Measurements from ENCODE around the gene JAK1. TPM values are rescaled to one million over a fixed set of nuclear protein-coding genes. Genes with fewer than 3 reads are reported as not detected.

Gene JAK1
- total RNA-seq, 4 donors from 2014 or later = 112 to 158 (median 135) TPM

DNA sequence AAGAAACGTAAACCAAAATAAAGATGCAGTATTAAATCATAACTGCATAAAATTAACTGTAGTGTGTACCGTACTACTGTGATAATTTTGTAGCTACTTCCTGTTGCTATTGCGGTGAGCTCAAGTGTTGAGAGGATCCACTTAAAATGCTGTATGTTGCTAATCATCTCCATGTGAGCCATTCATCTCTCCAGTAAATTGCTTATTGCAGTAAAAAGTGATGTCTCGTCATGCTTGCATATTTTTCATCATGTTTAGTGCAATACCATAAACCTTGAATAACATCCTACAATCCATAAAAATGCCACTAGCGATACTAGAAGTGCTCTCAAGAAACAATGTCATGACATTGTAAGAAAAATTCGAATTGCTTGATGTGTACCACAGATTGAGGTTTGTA is 155.2 kb downstream of the JAK1 start:
- Histone ChIP-seq H3K27ac (replicated peaks in 1 of 4) (no peak overlapping the region), H3K4me3 (no peak overlapping the region), H3K36me3 (peaks cover 3 to 18% (median 12%) of the 10 kb centered on the region in 4 donors), H3K4me1 (no peaks in the 10 kb centered on the region), H3K9me3 (no peaks in the 10 kb centered on the region), H3K27me3 (no peaks in the 10 kb centered on the region)
- no peak for DNase-seq (ENCODE audit: extremely low spot score)
- 97% methylated on average over 6 of the region's 6 CpGs for WGBS
- intact Hi-C loops (cut with DNase I) = no loop called here
- no peak for TF ChIP-seq POLR2AphosphoS5 (IDR thresholded peaks at IDR 0.05)
- no peak for TF ChIP-seq EP300 (IDR thresholded peaks at IDR 0.05)
- no peak for TF ChIP-seq POLR2A (IDR thresholded peaks at IDR 0.05; ENCODE audit: low read depth)
- no peak for TF ChIP-seq CTCF (IDR thresholded peaks at IDR 0.05)

GRCh38 chr1:64810001-64810400 is 156.3 kb downstream of the JAK1 start:
- H3K36me3 ChIP-seq = peaks cover 3 to 18% (median 9%) of the 10 kb centered on the region in 4 donors
- no peaks in the 10 kb centered on the region for H3K27me3 ChIP-seq
- WGBS = 76% methylated on average over 1 of the region's 1 CpG
- DNase-seq (ENCODE audit: extremely low spot score) = no peak
- no peaks in the 10 kb centered on the region for H3K4me1 ChIP-seq
- no peaks in the 10 kb centered on the region for H3K9me3 ChIP-seq
- no peak overlapping the region for H3K4me3 ChIP-seq
- no peak for TF ChIP-seq EP300 (IDR thresholded peaks at IDR 0.05)
- no peak for TF ChIP-seq POLR2AphosphoS5 (IDR thresholded peaks at IDR 0.05)
- TF ChIP-seq CTCF (IDR thresholded peaks at IDR 0.05) = no peak
- TF ChIP-seq POLR2A (IDR thresholded peaks at IDR 0.05; ENCODE audit: low read depth) = no peak
- no peak overlapping the region for H3K27ac ChIP-seq (replicated peaks in 1 of 4)
- intact Hi-C loops (cut with DNase I) = no loop called here

DNA sequence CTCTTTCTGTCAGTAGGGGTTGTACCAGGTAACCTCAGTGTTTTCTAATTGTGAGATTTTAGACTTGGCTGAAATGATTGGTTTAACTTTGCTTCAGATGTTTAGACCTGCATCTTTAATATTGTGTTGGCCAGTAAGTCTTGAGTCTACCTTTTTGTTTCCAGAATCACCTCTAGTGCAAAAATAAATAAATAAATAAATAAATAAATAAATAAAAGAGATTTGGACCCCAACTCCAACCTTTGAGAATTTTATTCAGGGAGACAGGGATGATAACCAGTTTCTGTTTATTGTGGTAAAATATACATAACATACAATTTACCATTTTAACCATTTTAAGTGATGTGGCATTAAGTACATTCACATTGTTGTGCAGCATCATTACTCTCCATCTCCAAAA is 157.0 kb downstream of the JAK1 start:
- no peaks in the 10 kb centered on the region for H3K4me1 ChIP-seq
- peaks cover 1 to 17% (median 4%) of the 10 kb centered on the region in 4 donors for H3K36me3 ChIP-seq
- no peaks in the 10 kb centered on the region for H3K27me3 ChIP-seq
- TF ChIP-seq CTCF (IDR thresholded peaks at IDR 0.05) = no peak
- TF ChIP-seq POLR2AphosphoS5 (IDR thresholded peaks at IDR 0.05) = no peak
- TF ChIP-seq EP300 (IDR thresholded peaks at IDR 0.05) = no peak
- no peak for TF ChIP-seq POLR2A (IDR thresholded peaks at IDR 0.05; ENCODE audit: low read depth)
- H3K27ac ChIP-seq (replicated peaks in 1 of 4) = no peak overlapping the region
- H3K9me3 ChIP-seq = no peaks in the 10 kb centered on the region
- H3K4me3 ChIP-seq = no peak overlapping the region
- no peak for DNase-seq (ENCODE audit: extremely low spot score)
- intact Hi-C loops (cut with DNase I) = no loop called here

GRCh38 chr1:64801851-64802523 is 164.4 kb downstream of the JAK1 start:
- Histone ChIP-seq H3K4me3 (no peak overlapping the region), H3K27ac (replicated peaks in 1 of 4) (no peak overlapping the region), H3K9me3 (no peaks in the 10 kb centered on the region), H3K27me3 (no peaks in the 10 kb centered on the region), H3K4me1 (no peaks in the 10 kb centered on the region), H3K36me3 (peaks cover 0 to 6% (median 0%) of the 10 kb centered on the region in 4 donors)
- 97% methylated on average over 6 of the region's 6 CpGs for WGBS
- intact Hi-C loops (cut with DNase I) = no loop called here
- DNase-seq (ENCODE audit: extremely low spot score) = no peak
- TF ChIP-seq POLR2A (IDR thresholded peaks at IDR 0.05; ENCODE audit: low read depth) (no peak), POLR2AphosphoS5 (IDR thresholded peaks at IDR 0.05) (no peak), CTCF (IDR thresholded peaks at IDR 0.05) (no peak), EP300 (IDR thresholded peaks at IDR 0.05) (no peak)

DNA sequence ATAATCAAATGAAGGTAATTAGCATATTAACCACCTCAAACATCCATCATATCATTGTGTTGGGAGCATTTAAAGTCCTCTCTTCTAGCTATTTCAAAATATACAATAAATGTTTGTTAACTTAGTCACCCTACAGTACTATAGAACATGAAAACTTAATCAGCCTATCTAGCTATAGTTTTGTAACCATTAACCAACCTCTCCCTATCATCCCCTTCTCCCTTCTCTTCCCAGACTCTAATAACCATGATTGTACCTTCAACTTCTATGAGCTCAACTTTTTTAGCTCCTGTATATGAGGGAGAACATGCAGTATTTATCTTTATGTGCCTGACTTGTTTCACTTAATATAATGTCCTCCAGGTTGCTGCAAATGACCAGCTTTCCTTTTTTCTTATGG is 167.5 kb downstream of the JAK1 start:
- intact Hi-C loops (cut with DNase I) = no loop called here
- DNase-seq (ENCODE audit: extremely low spot score) = no peak
- no peaks in the 10 kb centered on the region for H3K9me3 ChIP-seq
- H3K4me1 ChIP-seq = no peaks in the 10 kb centered on the region
- no peak overlapping the region for H3K27ac ChIP-seq (replicated peaks in 1 of 4)
- no peak overlapping the region for H3K4me3 ChIP-seq
- H3K27me3 ChIP-seq = no peaks in the 10 kb centered on the region
- no peak for TF ChIP-seq CTCF (IDR thresholded peaks at IDR 0.05)
- H3K36me3 ChIP-seq = no peaks in the 10 kb centered on the region

All from esophagus muscularis mucosa (tissue), 4 donors.